Loucy (cell line): ENCODE results near the gene MYDGF.

Experiments used
- CTCF ChIP-seq: fragments of 200-600 bp; sonication (generic); conservative IDR thresholded peaks from 2 replicates; pipeline ENCODE4 v1.5.1; 2014; ENCODE audit warnings: mild to moderate bottlenecking, antibody characterized with exemption, low read length
- EZH2phosphoT487 ChIP-seq: fragments of 200-600 bp; IDR thresholded peaks from 2 replicates; pipeline ENCODE4 v1.6.1; 2018; ENCODE audit warnings: antibody characterized with exemption, mild to moderate bottlenecking, moderate library complexity, borderline replicate concordance

DNA sequence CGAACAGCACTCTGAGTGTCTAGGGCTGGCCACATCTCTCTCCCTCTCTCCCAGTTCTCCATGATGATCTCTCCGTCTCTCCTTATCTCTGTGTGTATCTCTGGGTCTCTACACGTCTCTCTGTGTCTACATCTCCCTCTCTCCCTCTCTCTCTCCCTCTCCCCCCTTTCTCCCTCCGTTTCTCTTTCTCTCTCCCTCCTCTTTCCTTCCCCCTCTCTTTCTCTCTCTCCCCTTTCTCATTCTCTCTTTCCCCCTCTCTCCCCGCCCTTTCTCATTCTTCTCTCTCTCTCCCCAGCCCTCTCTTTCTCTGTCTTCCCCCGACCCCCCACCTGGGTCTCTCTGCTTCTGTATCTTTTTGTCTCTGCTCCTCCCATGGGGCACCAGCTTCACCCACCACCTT, 52.1 kb downstream of the MYDGF start:
- TF ChIP-seq CTCF (no peak), EZH2phosphoT487 (no peak)
